ENCODE results near the gene GNPAT. TPM values are rescaled to one million over a fixed set of nuclear protein-coding genes. Genes with fewer than 3 reads are reported as not detected.

The GNPAT gene
- total RNA-seq, 1 donor from 2014 or later: 36.7 TPM

- Histone ChIP-seq H3K4me1 (peaks cover 4% of the 10 kb centered on the region), H3K9me3 (no peaks in the 10 kb centered on the region), H3K36me3 (peaks cover 50% of the 10 kb centered on the region), H3K27me3 (ENCODE audit: low read depth) (no peaks in the 10 kb centered on the region), H3K4me3 (no peak overlapping the region), H3K27ac (no peak overlapping the region)
- peak; percentile 32 to 70 for ATAC-seq
- intact Hi-C loops (cut with DNase I): no loop called here
- DNase-seq: no peak
- TF ChIP-seq CTCF (IDR thresholded peaks at IDR 0.05): no peak
Measured at GRCh38 chr1:231233735-231234417, 7.1 kb upstream of the GNPAT start.

- Histone ChIP-seq H3K27ac (no peak overlapping the region), H3K9me3 (no peaks in the 10 kb centered on the region), H3K27me3 (ENCODE audit: low read depth) (no peaks in the 10 kb centered on the region), H3K36me3 (peaks cover 50% of the 10 kb centered on the region), H3K4me3 (no peak overlapping the region), H3K4me1 (peaks cover 5% of the 10 kb centered on the region)
- no peak for ATAC-seq
- DNase-seq: no peak
- intact Hi-C loops (cut with DNase I): no loop called here
- TF ChIP-seq CTCF (IDR thresholded peaks at IDR 0.05): no peak
Measured at GRCh38 chr1:231234506-231234905, 6.5 kb upstream of the GNPAT start.

- peaks cover 39% of the 10 kb centered on the region for H3K36me3 ChIP-seq
- no peak overlapping the region for H3K4me3 ChIP-seq
- ATAC-seq (no peak), DNase-seq (no peak)
- TF ChIP-seq CTCF (IDR thresholded peaks at IDR 0.05): no peak
- H3K9me3 ChIP-seq: no peaks in the 10 kb centered on the region
- intact Hi-C loops (cut with DNase I): no loop called here
- H3K27me3 ChIP-seq (ENCODE audit: low read depth): no peaks in the 10 kb centered on the region
- peaks cover 15% of the 10 kb centered on the region for H3K4me1 ChIP-seq
- H3K27ac ChIP-seq: no peak overlapping the region
Measured at GRCh38 chr1:231235526-231236207, 5.3 kb upstream of the GNPAT start.

GRCh38 chr1:231236208-231236591 lies 4.8 kb upstream of the GNPAT start:
- no peak for ATAC-seq
- peaks cover 15% of the 10 kb centered on the region for H3K4me1 ChIP-seq
- H3K4me3 ChIP-seq: no peak overlapping the region

DNA sequence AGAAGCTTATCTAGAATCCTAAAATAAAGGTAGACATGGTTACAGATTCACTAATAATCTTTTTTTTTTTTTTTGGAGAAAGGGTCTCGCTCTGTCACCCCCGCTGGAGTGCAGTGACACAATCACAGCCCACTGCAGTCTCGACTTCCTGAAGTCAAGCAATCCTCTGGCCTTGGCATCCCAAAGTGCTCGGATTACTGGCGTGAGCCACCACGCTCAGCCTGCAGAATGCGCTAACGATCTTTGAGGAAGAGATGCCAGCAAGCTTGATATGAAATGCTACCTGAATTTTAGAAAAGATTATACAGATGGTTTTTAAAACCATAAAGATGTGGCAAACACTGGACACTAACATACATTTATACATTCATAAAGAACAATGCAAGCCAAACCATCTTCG lies 4.1 kb upstream of the GNPAT start:
- Histone ChIP-seq H3K4me3 (no peak overlapping the region), H3K4me1 (peaks cover 18% of the 10 kb centered on the region), H3K27me3 (ENCODE audit: low read depth) (no peaks in the 10 kb centered on the region), H3K27ac (no peak overlapping the region), H3K36me3 (peaks cover 32% of the 10 kb centered on the region), H3K9me3 (no peaks in the 10 kb centered on the region)
- no peak for TF ChIP-seq CTCF (IDR thresholded peaks at IDR 0.05)
- ATAC-seq: no peak
- no peak for DNase-seq
- intact Hi-C loops (cut with DNase I): no loop called here

More at GRCh38 chr1:231236208-231236591, 4.8 kb upstream of the GNPAT start:
- no peaks in the 10 kb centered on the region for H3K27me3 ChIP-seq (ENCODE audit: low read depth)
- H3K9me3 ChIP-seq: no peaks in the 10 kb centered on the region
- no peak for TF ChIP-seq CTCF (IDR thresholded peaks at IDR 0.05)
- peaks cover 33% of the 10 kb centered on the region for H3K36me3 ChIP-seq
- intact Hi-C loops (cut with DNase I): no loop called here
- no peak overlapping the region for H3K27ac ChIP-seq
- no peak for DNase-seq
